Stimulated activated CD8-positive, alpha-beta memory T cell treated with anti-CD3 and anti-CD28 coated beads, Interleukin-7, amount 100 ng/mL, for 4 hours (primary cell): ENCODE results near the gene TBC1D3B.
"Not testable (repeated sequence)": the region's sequence is repeated elsewhere in the genome, so short reads cannot be mapped to it uniquely, and the experiment has no call there.

ENCODE experiments used
- DNase-seq, 2 donors: peaks; one replicate each; pipeline ENCODE4 v3.0.0-alpha.2; 2020; ENCODE audit warnings: low read depth in 2 of 2

The TBC1D3B gene

GRCh38 chr17:36181446-36182175, 5.2 kb upstream of the TBC1D3B start:
- DNase-seq: not testable (repeated sequence)

DNA sequence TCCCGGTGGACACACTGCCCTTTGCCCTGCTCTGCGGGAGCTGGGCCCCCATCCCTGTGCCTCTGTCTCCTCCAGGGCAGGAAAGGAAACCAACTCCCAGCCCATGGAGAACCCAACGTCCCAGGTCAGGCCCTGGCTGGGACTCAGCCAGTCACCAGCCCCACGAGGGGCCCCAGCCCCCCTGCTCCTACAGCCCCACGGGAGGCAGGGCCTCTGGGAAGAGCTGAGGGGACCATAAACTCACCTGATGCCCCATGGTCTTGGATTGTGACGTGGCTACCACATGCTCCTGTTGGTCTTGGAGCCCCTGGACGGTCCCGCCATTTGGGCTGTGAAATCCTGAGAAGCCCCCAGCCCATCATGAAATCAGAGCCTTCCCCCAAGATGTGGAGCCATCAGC, 7.6 kb downstream of the TBC1D3B start:
- not testable (repeated sequence) for DNase-seq

- DNase-seq: no peak
Measured at GRCh38 chr17:36153895-36154610, 22.4 kb downstream of the TBC1D3B start.

DNA sequence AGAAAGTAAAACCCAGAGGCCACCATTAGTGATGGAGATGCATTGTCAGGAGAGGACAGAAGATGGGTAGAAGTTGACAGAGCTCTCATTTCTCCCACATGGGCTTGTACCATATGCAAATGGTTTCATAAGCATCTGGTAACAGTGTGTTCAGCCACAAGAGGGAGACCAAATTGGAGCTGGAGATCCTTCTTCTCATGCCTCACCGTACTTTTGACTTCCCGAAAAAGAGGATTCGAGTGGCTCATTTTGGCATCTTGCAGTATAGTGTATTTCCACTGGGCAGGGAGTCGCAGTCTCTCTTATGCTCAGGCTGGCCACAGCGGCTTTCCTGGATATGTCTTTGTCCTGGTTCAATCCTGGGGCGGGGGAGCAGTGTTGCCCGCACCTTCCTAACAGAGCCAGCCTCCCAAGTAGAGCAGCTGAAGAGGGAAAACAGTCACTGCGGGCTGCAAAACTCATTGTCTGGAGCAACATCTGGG, 23.8 kb downstream of the TBC1D3B start:
- DNase-seq: no peak

- DNase-seq: no peak
Measured at GRCh38 chr17:36151891-36152638, 24.4 kb downstream of the TBC1D3B start.

GRCh38 chr17:36149296-36149820, 27.1 kb downstream of the TBC1D3B start:
- no peak for DNase-seq

GRCh38 chr17:36148559-36149295, 27.7 kb downstream of the TBC1D3B start:
- peak; percentile 25 to 46 for DNase-seq

DNA sequence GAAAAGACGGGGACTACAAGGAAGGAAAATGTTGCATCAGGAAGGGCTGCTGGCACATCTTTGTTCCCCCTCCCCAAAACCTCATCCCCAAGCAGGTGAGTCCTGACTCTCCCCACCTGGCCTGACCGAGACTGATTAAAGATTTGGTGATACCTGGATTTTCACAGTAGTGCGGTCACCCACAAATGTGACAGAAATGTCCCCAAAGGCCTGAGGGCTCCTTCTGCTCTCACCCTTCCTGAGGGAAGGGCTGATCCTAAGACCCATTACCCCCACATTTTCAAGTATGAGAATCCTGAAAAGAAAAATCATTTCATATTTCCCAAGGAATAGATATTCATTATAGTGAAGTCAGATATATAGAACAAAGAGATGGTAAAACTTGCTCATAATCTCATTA, 28.8 kb downstream of the TBC1D3B start:
- no peak for DNase-seq

DNA sequence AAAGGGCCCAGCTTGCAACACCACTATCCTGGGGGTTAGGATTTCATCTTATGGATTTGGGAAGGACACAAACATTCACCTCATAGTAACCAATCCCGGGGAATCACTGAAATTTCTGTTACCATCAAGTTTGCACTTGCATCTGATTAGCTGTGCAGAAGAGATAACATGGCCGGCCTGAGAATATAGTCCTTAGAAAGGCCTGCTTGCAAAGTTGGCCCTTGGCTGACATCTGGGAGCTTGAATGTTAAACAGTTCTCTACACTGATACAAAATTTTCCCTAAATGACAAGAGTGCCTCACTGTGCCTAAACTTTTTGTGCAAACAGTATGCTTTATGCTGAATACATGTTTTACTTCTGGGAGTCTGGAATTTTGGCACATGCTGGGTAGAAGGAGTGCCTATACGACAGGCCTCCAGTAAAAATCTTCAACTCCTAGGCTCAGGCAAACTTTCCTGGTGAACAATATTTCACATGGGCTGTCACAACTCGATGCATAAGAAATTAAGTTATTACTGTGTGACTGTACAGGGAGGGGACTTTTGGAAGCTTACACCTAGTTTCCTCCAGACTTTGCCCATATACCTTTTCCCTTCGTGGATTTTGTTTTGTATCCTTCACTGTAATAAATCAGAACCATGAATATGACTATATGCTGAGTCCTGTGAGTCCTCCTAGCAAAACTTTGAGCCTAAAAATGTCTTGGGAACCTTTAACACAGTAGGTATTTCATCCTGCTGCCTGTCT, 31.3 kb downstream of the TBC1D3B start:
- no peak for DNase-seq

DNA sequence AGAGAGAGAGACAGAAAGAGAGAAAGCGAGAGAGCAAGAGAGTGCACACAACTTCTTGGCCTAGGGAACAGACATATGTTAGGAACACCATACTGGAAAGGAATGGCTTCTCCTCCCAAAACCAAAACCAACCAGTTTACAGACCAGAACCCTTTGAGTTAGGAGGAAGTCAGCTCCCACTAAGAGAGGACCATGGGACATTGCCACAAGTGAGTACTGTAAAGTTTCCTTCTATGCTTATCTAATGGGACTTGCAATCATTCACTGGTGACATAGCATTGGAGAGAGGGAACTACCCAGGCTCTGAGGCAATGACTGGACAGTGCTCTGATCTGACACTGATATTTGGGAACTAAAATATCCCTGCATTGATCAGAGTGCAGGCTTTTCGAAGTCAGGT, 32.4 kb downstream of the TBC1D3B start:
- DNase-seq: no peak

DNA sequence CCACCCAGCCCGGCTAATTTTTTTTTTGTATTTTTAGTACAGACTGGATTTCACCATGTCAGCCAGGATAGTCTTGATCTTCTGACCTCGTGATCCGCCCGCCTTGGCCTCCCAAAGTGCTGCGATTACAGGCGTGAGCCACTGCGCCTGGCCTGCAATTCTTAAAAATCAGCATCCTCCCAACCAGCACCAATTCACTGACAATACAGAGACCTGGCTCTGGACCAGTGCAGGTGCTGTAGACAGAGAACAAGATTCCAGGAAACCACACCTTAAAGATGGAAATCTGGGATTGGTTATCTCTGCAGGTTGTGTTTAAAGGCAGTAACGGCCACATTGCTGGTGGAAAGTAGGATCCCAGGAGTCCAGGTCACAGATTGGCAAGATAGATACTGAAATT, 33.6 kb downstream of the TBC1D3B start:
- no peak for DNase-seq

DNA sequence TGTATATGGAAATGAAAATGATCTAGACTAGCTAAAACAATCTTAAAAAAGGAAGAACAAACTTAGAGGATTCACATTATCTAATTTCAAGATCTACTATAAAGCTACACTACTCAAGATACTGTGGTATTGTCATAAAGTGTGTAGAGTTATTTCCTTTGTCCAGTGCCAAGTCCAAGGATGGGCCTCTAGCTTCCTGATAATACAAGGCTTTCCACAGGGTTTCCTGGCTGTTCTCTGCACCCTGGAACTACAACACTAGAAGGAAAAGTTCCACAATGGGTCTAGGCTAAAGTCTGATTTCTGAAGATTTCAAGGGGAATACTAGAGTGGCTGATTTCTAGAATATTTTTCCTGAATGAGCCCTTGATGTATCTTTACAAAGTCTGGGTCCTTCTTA, 34.2 kb downstream of the TBC1D3B start:
- no peak for DNase-seq

GRCh38 chr17:36136439-36136838, 40.0 kb downstream of the TBC1D3B start:
- DNase-seq: no peak

DNA sequence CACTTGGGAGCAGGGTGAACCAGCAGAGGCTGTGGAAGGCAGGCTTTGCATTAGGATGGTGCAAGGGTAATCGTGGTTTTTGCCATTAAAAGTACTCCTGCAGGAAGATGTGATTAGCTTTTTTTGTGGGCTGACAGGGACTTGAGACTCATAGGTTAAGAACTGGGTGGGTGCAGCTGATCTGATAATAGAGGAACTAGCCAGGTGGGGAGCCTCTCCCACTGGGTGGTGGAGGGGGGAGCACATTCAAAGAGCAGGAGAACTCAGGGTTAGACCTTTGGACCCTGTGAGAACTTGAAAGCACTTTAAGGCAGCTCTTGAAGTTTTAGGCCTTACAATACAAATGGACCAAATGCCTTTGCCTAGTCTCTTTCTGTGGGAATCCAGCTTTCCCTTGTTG, 40.4 kb downstream of the TBC1D3B start:
- no peak for DNase-seq

- DNase-seq: no peak
Measured at GRCh38 chr17:36135465-36135864, 41.0 kb downstream of the TBC1D3B start.

DNA sequence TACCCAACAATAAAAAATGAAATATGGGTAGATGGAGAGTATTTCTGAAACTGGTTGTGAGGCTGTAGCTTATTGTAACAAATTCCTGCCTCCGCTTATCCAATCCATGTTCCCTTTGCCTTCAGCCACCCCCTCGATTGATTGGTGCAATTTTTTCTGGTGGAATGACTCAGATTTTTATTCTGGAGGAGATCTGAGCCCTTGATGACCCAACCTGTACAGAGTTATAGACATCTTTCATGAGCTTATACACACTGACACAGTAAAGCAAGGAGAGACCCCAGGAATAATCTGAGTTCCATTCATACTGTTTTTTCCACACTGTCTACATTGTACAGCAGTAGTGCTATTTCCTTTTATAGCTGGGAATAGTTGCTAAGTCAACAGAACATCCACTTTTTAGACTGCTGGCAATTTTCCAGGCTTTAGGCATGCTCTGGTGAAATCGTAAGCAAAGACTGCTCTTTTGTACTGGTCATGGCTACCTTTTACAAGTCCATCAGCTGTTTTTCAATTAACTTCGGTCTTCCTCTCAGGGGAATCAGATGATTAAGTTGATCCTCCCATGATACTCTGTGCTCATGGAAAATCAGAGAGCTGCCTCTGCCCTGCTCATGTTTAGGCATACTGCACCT, 42.7 kb downstream of the TBC1D3B start:
- no peak for DNase-seq

- no peak for DNase-seq
Measured at GRCh38 chr17:36132421-36132831, 44.0 kb downstream of the TBC1D3B start.

DNA sequence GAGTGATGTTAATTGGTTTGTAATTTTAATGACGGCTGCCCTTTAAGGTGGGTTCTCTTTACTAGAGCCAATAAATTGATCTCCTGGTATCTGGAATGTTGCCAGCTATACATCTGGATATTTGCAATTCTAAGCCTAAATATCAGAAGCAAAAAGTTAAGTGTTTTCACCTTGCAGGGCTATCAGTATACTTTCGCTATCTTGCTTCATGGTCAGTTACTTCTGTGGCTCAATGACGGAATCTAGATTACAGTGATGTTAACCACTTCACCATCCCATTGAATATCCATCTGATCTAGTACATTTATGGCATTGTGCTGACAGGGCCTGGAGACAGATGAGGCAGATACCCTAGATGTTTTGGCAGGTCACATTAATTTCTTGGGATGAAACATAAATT, 44.5 kb downstream of the TBC1D3B start:
- DNase-seq: no peak

- no peak for DNase-seq
Measured at GRCh38 chr17:36131421-36131820, 45.0 kb downstream of the TBC1D3B start.

DNA sequence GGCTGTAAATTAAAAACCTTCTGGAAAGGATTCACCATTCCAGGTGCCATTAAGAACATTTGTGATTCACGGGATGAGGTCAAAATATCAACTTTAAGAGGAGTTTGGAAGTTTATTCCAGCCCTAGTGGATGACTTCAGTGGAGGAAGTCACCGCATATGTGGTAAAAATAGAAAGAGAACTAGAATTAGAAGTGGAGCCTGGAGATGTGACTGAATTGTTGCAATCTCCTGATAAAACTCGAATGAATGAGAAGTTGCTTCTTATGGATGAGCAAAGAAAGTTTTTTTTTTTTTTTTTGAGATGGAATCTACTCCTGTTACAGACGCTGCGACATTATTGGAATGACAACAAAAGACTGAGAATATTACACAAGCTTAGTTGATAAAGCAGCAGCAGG, 46.1 kb downstream of the TBC1D3B start:
- DNase-seq: no peak
